ENCODE results near the gene SLC52A1.

The SLC52A1 gene

DNA sequence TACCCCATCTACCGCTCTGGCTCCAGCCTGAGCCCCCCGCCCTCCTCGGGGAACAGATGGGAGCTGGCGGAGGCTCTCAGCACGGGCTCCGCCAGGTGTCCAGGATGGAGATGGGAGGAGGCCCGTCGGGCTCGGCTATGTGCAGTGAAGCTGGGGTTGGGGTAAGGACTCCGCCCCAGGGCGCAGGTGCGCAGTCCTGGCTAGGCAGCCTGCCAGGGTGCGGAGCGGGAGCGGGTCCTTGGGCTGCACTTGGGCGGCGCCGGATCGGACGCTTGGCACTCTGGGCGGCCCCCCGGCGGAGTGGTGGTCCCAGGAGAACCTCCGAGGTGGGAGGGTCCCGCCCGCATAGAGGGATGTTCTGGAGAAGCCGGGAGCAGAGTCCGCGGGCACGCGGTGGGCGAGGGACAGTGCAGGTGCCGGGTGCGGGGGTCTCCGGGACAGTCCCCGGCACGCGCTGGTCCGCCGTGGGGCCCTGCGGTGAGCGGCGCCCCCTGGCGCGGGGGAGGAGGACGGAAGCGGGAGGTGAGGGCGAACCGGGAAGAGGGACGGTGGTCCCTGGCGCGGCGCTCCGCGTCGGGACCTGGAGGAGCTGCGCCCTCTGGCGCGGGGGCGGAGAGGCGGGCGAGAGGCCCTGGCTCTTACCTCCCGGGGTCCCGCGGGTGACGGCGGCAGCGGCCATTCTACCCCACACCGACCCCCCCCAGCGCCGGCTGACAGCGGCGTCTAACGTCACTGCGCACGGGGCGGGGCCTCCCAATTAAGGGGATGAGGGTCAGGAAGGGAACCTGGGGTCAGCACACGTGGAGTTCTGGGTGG, 48.1 kb downstream of the SLC52A1 start, which contains the start of gene CAMTA2 (continued):
- TF ChIP-seq ZNF274 (IDR thresholded peaks at IDR 0.05; ENCODE audit: low read length) (no peak), ZNF274 (tag by site-specific recombination; IDR thresholded peaks at IDR 0.05; ENCODE audit: borderline replicate concordance) (no peak), ZNF701 (tag by site-specific recombination; IDR thresholded peaks at IDR 0.05) (no peak), HOXC10 (CRISPR knock-in tag; IDR thresholded peaks at IDR 0.05) (no peak), BCL11B (tag by site-specific recombination; IDR thresholded peaks at IDR 0.05; ENCODE audit: low read depth) (peak; percentile 66; the same call in 1 of the 2 replicates), KLF16 (tag by site-specific recombination; IDR thresholded peaks at IDR 0.05) (peak; percentile 85; the same call in 1 of the 2 replicates), ZNF175 (tag by site-specific recombination; IDR thresholded peaks at IDR 0.05) (no peak), ZNF404 (tag by site-specific recombination; IDR thresholded peaks at IDR 0.05) (no peak), EGR2 (tag by site-specific recombination; IDR thresholded peaks at IDR 0.05; ENCODE audit: low read depth) (peak; percentile 80), SP2 (tag by site-specific recombination; IDR thresholded peaks at IDR 0.05) (peak; percentile 48), ZSCAN23 (tag by site-specific recombination; IDR thresholded peaks at IDR 0.05) (no peak), ZNF707 (tag by site-specific recombination; IDR thresholded peaks at IDR 0.05) (no peak), ZIC2 (tag by site-specific recombination; IDR thresholded peaks at IDR 0.05) (peak; percentile 88), ZNF324 (tag by site-specific recombination; IDR thresholded peaks at IDR 0.05) (peak; percentile 61; the same call in 1 of the 2 replicates), GLI2 (tag by site-specific recombination; IDR thresholded peaks at IDR 0.05; ENCODE audit: borderline replicate concordance, low read depth) (no peak), ZNF473 (tag by site-specific recombination; IDR thresholded peaks at IDR 0.05) (no peak), ZNF174 (tag by site-specific recombination; IDR thresholded peaks at IDR 0.05) (no peak), ZBTB11 (tag by site-specific recombination; conservative IDR thresholded peaks at IDR 0.05; ENCODE audit: low read depth) (peak; percentile 87), ZBTB7A (tag by site-specific recombination; IDR thresholded peaks at IDR 0.05; ENCODE audit: low read depth) (peak; percentile 50; the same call in 1 of the 2 replicates), ZBTB44 (tag by site-specific recombination; IDR thresholded peaks at IDR 0.05) (peak; percentile 43; the same call in 1 of the 2 replicates), ZSCAN16 (tag by site-specific recombination; IDR thresholded peaks at IDR 0.05) (no peak), ZNF37A (tag by site-specific recombination; IDR thresholded peaks at IDR 0.05) (no peak), SP7 (tag by site-specific recombination; IDR thresholded peaks at IDR 0.05) (peak; percentile 78), ZNF777 (tag by site-specific recombination; IDR thresholded peaks at IDR 0.05; ENCODE audit: borderline replicate concordance) (no peak; the same call in 1 of the 2 replicates), ZSCAN4 (tag by site-specific recombination; IDR thresholded peaks at IDR 0.05) (no peak), ZFP37 (tag by site-specific recombination; IDR thresholded peaks at IDR 0.05) (peak; percentile 57; the same call in 1 of the 2 replicates), ZNF138 (tag by site-specific recombination; IDR thresholded peaks at IDR 0.05; ENCODE audit: borderline replicate concordance) (no peak), ZSCAN30 (tag by site-specific recombination; IDR thresholded peaks at IDR 0.05) (peak; percentile 86), ZBTB20 (tag by site-specific recombination; IDR thresholded peaks at IDR 0.05) (peak; percentile 91), ZNF571 (tag by site-specific recombination; IDR thresholded peaks at IDR 0.05) (no peak), ZNF623 (tag by site-specific recombination; IDR thresholded peaks at IDR 0.05) (0 out of 2 replicates have a peak, but pooled peaks have one; percentile 12), ZNF341 (tag by site-specific recombination; IDR thresholded peaks at IDR 0.05; ENCODE audit: low read depth) (peak; percentile 100)
- TF ChIP-seq, protein P1, sequence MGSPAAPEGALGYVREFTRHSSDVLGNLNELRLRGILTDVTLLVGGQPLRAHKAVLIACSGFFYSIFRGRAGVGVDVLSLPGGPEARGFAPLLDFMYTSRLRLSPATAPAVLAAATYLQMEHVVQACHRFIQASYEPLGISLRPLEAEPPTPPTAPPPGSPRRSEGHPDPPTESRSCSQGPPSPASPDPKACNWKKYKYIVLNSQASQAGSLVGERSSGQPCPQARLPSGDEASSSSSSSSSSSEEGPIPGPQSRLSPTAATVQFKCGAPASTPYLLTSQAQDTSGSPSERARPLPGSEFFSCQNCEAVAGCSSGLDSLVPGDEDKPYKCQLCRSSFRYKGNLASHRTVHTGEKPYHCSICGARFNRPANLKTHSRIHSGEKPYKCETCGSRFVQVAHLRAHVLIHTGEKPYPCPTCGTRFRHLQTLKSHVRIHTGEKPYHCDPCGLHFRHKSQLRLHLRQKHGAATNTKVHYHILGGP (tag by site-specific recombination; IDR thresholded peaks at IDR 0.05): no peak
- TF ChIP-seq, protein P2, sequence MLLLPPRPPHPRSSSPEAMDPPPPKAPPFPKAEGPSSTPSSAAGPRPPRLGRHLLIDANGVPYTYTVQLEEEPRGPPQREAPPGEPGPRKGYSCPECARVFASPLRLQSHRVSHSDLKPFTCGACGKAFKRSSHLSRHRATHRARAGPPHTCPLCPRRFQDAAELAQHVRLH (tag by site-specific recombination; IDR thresholded peaks at IDR 0.05): peak; percentile 81; the same call in 1 of the 2 replicates

All from HEK293 (cell line).